Transverse colon (tissue), 4 donors: ENCODE measurements around the gene GPR55. TPM values are rescaled to one million over a fixed set of nuclear protein-coding genes. Genes with fewer than 3 reads are reported as not detected.
"Not testable (repeated sequence)": the region's sequence is repeated elsewhere in the genome, so short reads cannot be mapped to it uniquely, and the experiment has no call there.

Source experiments
- DNase-seq: peaks from one replicate; pipeline ENCODE4 v3.0.0-alpha.2; 2019
- H3K27ac ChIP-seq, 4 donors: fragments of 200-600 bp; sonication (generic); 2 replicates each; pipeline ENCODE4 v1.5.1; 2016 to 2018; ENCODE audit warnings: inconsistent platforms in 4 of 4
- H3K27me3 ChIP-seq: fragments of 200-600 bp; sonication (generic); 2 replicates; pipeline ENCODE4 v1.5.1; 2017; ENCODE audit warnings: inconsistent platforms
- H3K36me3 ChIP-seq, 4 donors: fragments of 200-600 bp; sonication (generic); 2 replicates each; pipeline ENCODE4 v1.5.1; 2017 to 2019; ENCODE audit warnings: inconsistent platforms in 4 of 4
- H3K4me1 ChIP-seq, 4 donors: fragments of 200-600 bp; sonication (generic); 2 replicates each; pipeline ENCODE4 v1.5.1; 2017 to 2020; ENCODE audit warnings: inconsistent platforms in 4 of 4
- H3K4me3 ChIP-seq, 4 donors: fragments of 200-600 bp; sonication (generic); 1 replicate in 1 of 4; 2 replicates in 3 of 4; pipeline versions ENCODE4 v1.5.1 to v1.6.1; 2017 to 2019; ENCODE audit warnings: inconsistent platforms in 4 of 4
- H3K9me3 ChIP-seq, 2 donors: fragments of 200-600 bp; sonication (generic); 2 replicates each; pipeline ENCODE4 v1.5.1; 2017 to 2019; ENCODE audit warnings: inconsistent platforms in 2 of 2
- EP300 ChIP-seq: sonication (generic); formaldehyde crosslinking; IDR thresholded peaks from one replicate; pipeline ENCODE4 v1.6.1; 2017; ENCODE audit warnings: antibody characterized with exemption, low read depth
- POLR2A ChIP-seq: fragments of 450-650 bp; IDR thresholded peaks from one replicate; pipeline ENCODE4 v1.6.1; 2016; ENCODE audit warnings: antibody characterized with exemption, mild to moderate bottlenecking, moderate library complexity
- POLR2AphosphoS5 ChIP-seq, 3 donors: sonication (generic); formaldehyde crosslinking; IDR thresholded peaks; one replicate each; pipeline ENCODE4 v1.6.1; 2016; ENCODE audit warnings: antibody characterized with exemption in 3 of 3
- WGBS, 2 donors: methylation state at CpG; one replicate each; pipeline ENCODE4 v1.1.5; 2018; ENCODE audit warnings: low coverage in 1 of 2; 5-methylcytosine and 5-hydroxymethylcytosine counted together
- in situ Hi-C, 4 donors: fragments of 200-750 bp; cut with MboI; loops; one replicate each; pipeline versions ENCODE4 v1.15.0 to v1.15.1; 2017; ENCODE audit warnings: low sequenced_read_pairs in 3 of 4, low pct_ligation_motif_present in 1 of 4, low pct_unique_long_range_greater_than_20kb in 1 of 4
- intact Hi-C: fragments of 100-400 bp; cut with DNase I; formaldehyde crosslinking; loops from one replicate; pipeline ENCODE4 v1.15.1; 2023; ENCODE audit warnings: low total_unique reads
- total RNA-seq, 4 donors: library from RNA; depleted of rRNA; stranded (reverse); fragments of >200 nt; gene quantifications; one replicate each; pipeline ENCODE4 v1.1.0, GENCODE V29; 2016
- TF ChIP-seq, protein P1 (sequence below), 5 experiments: fragments of 200-600 bp in 3 of 5; fragments of 450-650 bp in 2 of 5; sonication (generic) in 3 of 5; IDR thresholded peaks; 1 replicate in 2 of 5; 2 replicates in 3 of 5; pipeline ENCODE4 v1.5.1; 2016 to 2017; ENCODE audit warnings: antibody characterized with exemption in 5 of 5, inconsistent platforms in 3 of 5, mild to moderate bottlenecking in 2 of 5, moderate library complexity in 1 of 5

GPR55 gene
- total RNA-seq, 4 donors from 2014 or later: 0.40 to 16.1 (median 2.0) TPM

DNA sequence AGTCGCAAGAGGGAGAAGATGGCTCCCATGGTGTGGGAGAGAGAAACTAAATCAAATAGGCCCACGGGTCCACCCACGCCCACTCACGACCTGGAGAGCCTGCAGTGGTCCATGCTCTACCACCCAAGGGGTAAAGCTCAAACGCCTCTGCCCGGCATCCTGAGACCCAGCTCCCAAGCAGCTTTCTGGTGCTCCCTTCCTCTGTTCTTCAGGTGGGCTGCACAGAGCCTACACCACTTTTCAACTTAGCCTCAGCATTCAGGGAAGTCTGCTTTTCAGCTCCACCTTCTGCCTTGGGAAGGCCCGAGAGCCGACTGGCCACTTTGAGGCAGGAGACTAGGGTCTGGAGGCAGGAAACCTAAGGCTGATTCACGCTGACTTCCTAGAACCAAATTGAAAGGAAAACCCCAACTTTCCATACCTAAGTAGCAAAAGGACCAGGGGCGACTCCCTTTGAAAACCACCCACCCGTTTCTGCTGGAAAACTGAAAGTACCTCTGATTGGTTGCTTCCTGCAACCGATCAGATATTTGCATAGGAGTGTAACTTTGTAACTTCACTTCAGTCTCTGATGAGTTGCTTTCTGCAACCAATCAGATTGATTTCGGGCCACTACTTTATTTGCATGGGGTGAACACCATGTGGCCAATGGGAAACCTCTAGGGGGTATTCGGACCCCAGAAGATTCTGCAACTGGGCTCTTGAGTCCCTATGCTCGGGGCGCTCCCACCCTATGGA, 44.0 kb upstream of the GPR55 start:
- no peak for DNase-seq
- H3K36me3 ChIP-seq: no peaks in the 10 kb centered on the region
- TF ChIP-seq EP300: no peak
- no peak for TF ChIP-seq POLR2AphosphoS5 (IDR thresholded peaks at IDR 0.05)
- no peak for TF ChIP-seq POLR2A
- TF ChIP-seq, protein P1, sequence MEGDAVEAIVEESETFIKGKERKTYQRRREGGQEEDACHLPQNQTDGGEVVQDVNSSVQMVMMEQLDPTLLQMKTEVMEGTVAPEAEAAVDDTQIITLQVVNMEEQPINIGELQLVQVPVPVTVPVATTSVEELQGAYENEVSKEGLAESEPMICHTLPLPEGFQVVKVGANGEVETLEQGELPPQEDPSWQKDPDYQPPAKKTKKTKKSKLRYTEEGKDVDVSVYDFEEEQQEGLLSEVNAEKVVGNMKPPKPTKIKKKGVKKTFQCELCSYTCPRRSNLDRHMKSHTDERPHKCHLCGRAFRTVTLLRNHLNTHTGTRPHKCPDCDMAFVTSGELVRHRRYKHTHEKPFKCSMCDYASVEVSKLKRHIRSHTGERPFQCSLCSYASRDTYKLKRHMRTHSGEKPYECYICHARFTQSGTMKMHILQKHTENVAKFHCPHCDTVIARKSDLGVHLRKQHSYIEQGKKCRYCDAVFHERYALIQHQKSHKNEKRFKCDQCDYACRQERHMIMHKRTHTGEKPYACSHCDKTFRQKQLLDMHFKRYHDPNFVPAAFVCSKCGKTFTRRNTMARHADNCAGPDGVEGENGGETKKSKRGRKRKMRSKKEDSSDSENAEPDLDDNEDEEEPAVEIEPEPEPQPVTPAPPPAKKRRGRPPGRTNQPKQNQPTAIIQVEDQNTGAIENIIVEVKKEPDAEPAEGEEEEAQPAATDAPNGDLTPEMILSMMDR (IDR thresholded peaks at IDR 0.05): no peak
- H3K27me3 ChIP-seq: no peaks in the 10 kb centered on the region
- intact Hi-C loops: no loop called here
- H3K4me3 ChIP-seq: no peak overlapping the region
- H3K4me1 ChIP-seq: no peaks in the 10 kb centered on the region
- peak overlapping the region in 1 of 4 donors; percentile 16 for H3K27ac ChIP-seq
- 68 to 94% methylated on average over 9 to 16 of the region's 16 CpGs for WGBS, 2 donors
- in situ Hi-C loops: no loop called here
- H3K9me3 ChIP-seq: no peaks in the 10 kb centered on the region

DNA sequence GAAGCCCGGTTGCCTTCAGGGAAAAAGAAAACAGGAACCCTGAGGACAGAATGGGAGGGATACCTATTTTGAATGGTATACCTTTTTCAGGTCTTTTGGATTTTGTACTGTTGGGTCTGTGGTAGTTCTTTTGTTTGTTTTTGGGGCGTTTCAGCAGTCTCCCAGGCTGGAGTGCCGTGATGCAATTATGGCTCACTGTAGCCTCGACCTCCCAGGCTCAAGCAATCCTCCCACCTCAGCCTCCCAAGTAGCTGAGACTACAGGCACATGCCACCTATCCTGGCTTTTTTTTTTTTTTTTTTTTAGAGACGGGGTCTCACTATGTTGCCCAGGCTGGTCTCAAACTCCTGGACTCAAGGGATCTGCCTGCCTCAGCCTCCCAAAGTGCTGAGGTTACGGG, 43.3 kb upstream of the GPR55 start:
- H3K27me3 ChIP-seq, intact Hi-C loops, in situ Hi-C loops, H3K4me1 ChIP-seq, DNase-seq, H3K4me3 ChIP-seq, H3K9me3 ChIP-seq, H3K36me3 ChIP-seq, H3K27ac ChIP-seq: not testable (repeated sequence)
- WGBS, 2 donors: 80 to 91% methylated on average over 6 of the region's 6 CpGs

DNA sequence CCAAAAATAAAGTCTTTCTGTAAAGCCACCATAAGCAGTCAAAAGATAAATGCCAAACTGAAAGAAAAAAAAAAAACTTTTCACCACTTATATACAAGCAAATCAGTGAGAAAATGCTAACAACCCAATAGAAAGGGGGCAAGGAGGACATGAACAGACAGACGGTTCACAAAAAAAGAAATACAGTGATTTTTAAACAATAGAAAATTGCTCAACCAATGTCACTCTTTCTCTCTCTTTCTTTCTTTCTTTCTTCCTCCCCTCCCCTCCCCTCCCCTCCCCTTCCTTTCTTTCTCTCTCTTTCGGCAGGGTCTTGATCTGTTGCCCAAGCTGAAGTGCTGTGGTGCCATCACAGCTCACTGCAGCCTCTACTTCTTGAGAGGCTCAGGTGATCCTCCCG, 42.1 kb upstream of the GPR55 start:
- no peaks in the 10 kb centered on the region for H3K27me3 ChIP-seq
- WGBS, 2 donors: 57 to 88% methylated on average over 2 to 3 of the region's 3 CpGs
- no peak overlapping the region for H3K4me3 ChIP-seq
- in situ Hi-C loops: no loop called here
- TF ChIP-seq EP300 (no peak), POLR2AphosphoS5 (IDR thresholded peaks at IDR 0.05) (no peak), POLR2A (no peak)
- TF ChIP-seq, protein P1 (IDR thresholded peaks at IDR 0.05): no peak
- no peaks in the 10 kb centered on the region for H3K9me3 ChIP-seq
- H3K36me3 ChIP-seq: no peaks in the 10 kb centered on the region
- no peak for DNase-seq
- intact Hi-C loops: no loop called here
- no peak overlapping the region for H3K27ac ChIP-seq
- no peaks in the 10 kb centered on the region for H3K4me1 ChIP-seq

DNA sequence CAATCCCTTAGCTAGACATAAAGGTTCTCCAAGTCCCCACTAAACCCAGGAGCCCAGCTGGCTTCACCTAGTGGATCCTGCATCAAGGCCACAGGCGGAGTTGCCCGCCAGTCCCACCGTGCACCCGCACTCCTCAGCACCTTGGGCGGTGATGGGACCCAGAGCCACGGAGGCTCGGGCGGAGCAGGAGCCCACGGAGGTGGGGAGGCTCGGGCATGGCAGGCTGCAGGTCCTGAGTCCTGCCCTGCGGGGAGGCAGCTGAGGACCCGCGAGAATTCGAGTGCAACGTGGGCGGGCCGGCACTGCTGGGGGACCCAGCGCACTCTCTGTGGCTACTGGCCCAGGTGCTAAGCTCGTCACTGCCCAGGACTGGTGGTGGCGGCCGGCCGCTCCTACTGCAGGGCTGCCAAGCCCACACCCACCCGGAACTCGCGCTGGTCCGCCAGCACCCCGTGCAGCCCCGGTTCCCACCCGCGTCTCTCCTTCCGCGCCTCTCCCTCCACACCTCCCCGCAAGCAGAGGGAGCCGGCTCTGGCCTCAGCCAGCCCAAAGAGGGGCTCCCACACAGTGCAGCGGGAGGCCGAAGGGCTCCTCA, 39.2 kb upstream of the GPR55 start:
- Histone ChIP-seq H3K27me3 (peaks cover under 1% of the 10 kb centered on the region), H3K4me3 (no peak overlapping the region), H3K36me3 (no peaks in the 10 kb centered on the region), H3K9me3 (no peaks in the 10 kb centered on the region), H3K4me1 (peaks cover 0 to 6% (median 0%) of the 10 kb centered on the region in 4 donors), H3K27ac (no peak overlapping the region)
- DNase-seq: no peak
- TF ChIP-seq POLR2AphosphoS5 (IDR thresholded peaks at IDR 0.05) (no peak), EP300 (no peak), POLR2A (no peak)
- TF ChIP-seq, protein P1 (IDR thresholded peaks at IDR 0.05): no peak
- intact Hi-C loops (no loop called here), in situ Hi-C loops (no loop called here)
- WGBS, 2 donors: 96% methylated on average over 36 of the region's 36 CpGs; no CpG with 5 or more reads in 1 of the 2 donors
